ENCODE measurements around the gene BORCS8.
A peak's percentile ranks its signal among the peaks of the same experiment; 100 is the strongest.
"Not testable (repeated sequence)": the region's sequence is repeated elsewhere in the genome, so short reads cannot be mapped to it uniquely, and the experiment has no call there.

Gene BORCS8

GRCh38 chr19:19151418-19151817 is 40.5 kb downstream of the BORCS8 start:
- no peak for DNase-seq (ENCODE audit: low read depth in 4 of 4, low spot score in 1 of 4)

DNA sequence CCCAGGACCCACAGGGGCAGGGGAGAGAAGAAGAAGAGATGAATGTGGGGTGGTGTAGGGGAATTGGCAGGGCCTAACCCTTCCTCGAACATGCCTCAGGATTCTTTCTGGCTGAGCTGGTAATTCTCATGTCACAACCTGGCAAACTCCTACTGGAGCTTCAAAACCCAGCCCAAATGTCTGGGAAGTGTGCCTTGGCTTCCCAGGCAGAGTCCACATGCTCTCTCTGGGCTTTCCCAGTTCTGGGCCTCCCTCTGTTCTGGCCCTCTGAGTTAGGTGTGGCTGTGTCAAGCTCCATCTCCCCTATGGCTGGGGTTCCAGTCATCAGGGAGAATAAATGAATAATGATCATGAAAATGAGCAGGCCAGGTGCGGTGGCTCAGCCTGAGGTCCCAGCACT is 42.5 kb downstream of the BORCS8 start:
- no peak for DNase-seq (ENCODE audit: low read depth in 4 of 4, low spot score in 1 of 4)

- DNase-seq (ENCODE audit: low read depth in 4 of 4, low spot score in 1 of 4) = not testable (repeated sequence)
These were observed 43.4 kb downstream of the BORCS8 start for GRCh38 chr19:19148504-19148903.

DNA sequence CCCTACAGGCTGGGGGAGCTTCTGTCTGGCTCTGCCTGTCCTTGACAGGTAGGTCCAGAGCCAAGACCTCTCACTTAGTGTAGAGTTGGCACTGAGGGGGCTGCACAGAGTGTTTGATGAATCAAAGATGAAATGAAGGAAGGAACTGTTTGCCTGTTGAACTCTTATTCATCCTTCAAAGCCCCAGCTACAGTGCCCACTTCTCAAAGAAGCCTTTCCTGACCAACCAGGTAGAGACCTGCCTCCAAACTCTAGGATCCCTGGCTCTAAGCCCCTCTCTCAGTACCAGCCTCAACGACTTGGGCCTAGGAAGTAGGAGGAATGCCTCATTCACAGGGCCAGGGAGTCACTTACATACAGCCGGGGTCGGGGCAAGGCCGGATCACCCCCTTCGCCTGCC is 44.6 kb downstream of the BORCS8 start:
- no peak for DNase-seq (ENCODE audit: low read depth in 4 of 4, low spot score in 1 of 4)

DNA sequence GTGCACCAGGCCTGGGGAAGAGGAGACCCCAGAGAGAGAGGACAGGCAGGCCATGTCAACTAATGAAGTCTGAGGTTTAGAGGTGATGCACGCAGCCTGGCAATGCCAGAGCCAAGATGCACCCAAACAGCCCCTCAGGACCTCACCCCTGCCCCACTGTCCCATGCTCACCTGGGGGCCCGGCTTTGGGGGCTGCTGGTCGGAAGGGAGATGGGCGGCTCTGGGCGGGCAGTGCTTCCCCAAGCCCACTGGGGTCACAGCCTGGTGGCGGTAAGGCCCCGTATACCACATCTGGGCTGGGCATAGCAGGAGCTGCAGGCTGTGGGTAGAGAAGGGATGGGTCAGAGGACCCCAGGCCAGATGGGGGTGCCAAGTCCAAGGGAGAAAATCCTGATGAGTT is 45.1 kb downstream of the BORCS8 start:
- no peak for DNase-seq (ENCODE audit: low read depth in 4 of 4, low spot score in 1 of 4)

DNA sequence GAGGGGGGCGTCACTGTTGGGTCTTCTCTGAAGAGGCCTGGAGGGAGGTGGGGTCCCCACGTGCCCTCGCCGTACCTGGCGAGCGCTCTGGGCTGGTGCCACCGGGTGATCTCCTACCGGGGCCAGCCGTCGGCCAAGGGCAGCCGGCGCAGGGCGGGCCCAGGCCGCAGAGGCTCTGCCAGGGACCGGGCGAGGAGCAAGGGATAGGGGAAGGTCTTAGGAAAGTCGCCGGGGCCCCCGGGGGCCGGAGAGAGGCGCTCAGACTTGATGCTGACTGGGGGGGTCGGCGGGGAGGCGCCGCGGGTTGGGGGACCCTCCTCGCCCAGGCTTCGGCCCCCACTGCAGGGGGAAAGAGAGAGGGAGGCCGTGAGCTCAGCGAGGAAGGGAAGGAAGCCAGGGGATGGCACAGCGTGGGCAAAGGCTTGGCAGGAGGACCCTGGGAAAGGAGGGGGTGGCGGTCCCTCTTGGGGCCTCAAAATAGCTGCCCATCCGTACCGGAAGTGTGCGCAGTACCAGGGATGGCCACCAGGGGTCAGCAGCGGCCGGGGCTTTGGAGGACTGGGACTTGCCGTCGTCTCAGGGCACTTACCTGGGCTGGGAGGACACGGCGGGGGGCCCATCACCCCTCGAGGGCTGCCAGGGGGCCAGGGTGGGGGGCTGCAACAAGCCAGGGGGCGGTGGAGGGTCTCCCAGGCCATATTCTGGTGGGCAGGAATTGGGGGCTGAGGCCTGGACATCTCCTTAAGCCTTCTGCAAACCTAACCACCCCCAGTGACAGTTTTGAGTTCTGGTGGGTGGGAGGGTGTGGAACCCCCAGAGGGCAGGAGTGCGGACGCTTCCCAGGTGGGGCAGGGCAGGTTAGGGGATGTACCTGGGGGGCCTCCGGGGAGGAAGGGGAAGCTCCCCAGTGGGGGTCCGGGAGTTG is 46.0 kb downstream of the BORCS8 start:
- peak; percentile 73 to 90 (median 78) for DNase-seq (ENCODE audit: low read depth in 4 of 4, low spot score in 1 of 4)

- DNase-seq (ENCODE audit: low read depth in 4 of 4, low spot score in 1 of 4) = no peak
These were observed 46.7 kb downstream of the BORCS8 start for GRCh38 chr19:19145281-19145680.

DNA sequence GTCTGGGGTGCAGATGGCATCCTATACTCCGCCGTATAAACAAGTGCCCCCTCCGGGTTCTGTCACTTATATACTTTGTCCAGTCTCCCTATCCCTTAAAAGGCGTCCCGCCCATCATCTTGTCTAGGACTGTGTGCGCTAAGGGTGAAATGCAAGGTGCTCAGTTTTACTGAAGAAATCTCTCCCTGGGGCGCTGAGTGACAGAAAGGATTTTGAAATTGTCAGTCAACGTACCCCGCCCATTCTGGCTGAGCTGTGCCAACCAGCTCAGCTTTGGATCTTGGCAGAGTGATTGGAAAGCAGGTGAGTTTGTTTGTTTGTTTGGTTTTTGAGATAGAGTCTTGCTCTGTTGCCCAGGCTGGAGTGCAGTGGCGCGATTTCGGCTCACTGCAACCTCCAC is 49.6 kb downstream of the BORCS8 start:
- DNase-seq (ENCODE audit: low read depth in 4 of 4, low spot score in 1 of 4) = no peak

- no peak for DNase-seq (ENCODE audit: low read depth in 4 of 4, low spot score in 1 of 4)
These were observed 51.5 kb downstream of the BORCS8 start for GRCh38 chr19:19140476-19140875.

- no peak for DNase-seq (ENCODE audit: low read depth in 4 of 4, low spot score in 1 of 4)
These were observed 52.1 kb downstream of the BORCS8 start for GRCh38 chr19:19139876-19140229.

GRCh38 chr19:19138109-19138981 is 53.6 kb downstream of the BORCS8 start, which contains the start of gene TMEM161A:
TMEM161A (minus strand) TSS chr19:19138478; CDS start chr19:19138428, 50 bp downstream.
- DNase-seq (ENCODE audit: low read depth in 4 of 4, low spot score in 1 of 4) = peak; percentile 89 to 95 (median 92)

DNA sequence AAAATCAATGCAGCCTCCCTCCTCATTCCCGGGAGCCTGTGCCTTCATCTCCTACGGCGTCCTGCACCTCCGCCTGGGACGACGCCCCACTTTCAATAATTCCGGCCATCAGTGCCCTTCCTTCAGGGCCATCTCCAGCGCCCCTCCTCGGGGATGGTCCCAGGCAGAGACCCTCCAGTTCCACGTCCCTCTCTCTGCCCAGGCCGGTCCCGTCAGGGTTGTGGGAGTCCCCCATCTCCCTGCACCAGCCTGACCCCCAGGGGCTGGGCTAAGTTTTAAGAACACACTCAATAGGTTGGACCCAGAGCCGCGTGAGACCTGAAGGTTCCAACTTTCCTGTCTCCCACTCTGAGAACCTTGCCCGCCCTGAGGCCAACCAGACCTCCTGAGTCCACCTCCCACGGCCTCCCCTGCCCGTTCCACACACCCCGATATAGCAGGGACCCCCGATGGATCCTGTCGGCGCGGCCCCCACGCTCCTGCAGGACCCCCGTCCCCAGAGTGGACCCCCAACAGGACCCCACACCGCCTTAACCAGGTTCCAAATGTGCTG is 54.3 kb downstream of the BORCS8 start:
- no peak for DNase-seq (ENCODE audit: low read depth in 4 of 4, low spot score in 1 of 4)

GRCh38 chr19:19135713-19136112 is 56.2 kb downstream of the BORCS8 start:
- DNase-seq (ENCODE audit: low read depth in 4 of 4, low spot score in 1 of 4) = not testable (repeated sequence)

- DNase-seq (ENCODE audit: low read depth in 4 of 4, low spot score in 1 of 4) = peak in 2 of 4 experiments; percentile 29 to 30
These were observed 57.2 kb downstream of the BORCS8 start for GRCh38 chr19:19134687-19135158.

DNA sequence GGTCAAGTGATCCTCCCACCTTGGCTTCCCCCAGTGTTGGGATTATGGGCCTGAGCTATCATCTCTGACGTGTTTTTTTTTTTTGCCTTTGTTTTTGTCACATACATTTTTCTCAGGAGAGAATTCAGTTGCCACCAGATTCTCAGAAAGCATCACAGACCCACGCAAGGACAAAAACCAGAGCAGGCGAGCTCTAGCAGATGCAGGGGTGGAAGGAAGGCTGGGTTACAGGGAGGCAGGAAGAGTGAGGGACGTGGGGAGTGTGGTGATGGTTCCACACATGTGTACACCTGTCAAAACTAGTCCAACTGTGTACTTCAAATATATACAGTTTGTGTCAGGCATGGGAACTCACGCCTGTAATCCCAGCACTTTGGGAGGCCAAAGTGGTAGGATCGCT is 58.0 kb downstream of the BORCS8 start:
- no peak for DNase-seq (ENCODE audit: low read depth in 4 of 4, low spot score in 1 of 4)

DNA sequence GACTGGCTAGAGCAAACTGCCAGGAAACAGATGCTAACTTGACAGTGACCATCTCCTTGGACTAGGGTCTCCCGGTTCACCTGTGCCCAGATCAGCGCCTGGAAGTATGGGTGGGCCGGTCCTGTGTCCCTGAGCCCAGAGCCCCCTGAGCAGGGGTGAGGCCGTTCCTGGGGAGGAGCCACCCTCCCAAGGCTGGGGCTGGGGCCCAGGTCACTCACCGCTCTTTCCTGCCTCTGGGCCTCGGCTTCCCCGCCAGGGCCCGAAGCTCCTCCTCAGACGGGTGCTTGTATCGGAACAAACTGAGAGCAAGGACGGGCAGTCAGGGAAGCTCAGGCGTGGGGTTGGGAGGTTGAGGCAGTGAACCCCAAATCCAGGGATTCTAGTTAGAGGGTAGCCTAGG is 59.0 kb downstream of the BORCS8 start:
- no peak for DNase-seq (ENCODE audit: low read depth in 4 of 4, low spot score in 1 of 4)

- DNase-seq (ENCODE audit: low read depth in 4 of 4, low spot score in 1 of 4) = no peak
These were observed 60.0 kb downstream of the BORCS8 start for GRCh38 chr19:19131989-19132388.

Data from stimulated activated CD4-positive, alpha-beta T cell treated with anti-CD3 and anti-CD28 coated beads, Interleukin-1b, Interleukin-23, amount 100 ng/mL, for 24 hours (primary cell).